ENCODE results near the gene MTX2.

MTX2 gene

GRCh38 chr2:176269319-176270099 is at the start of gene MTX2:
Gene MTX2 (plus strand): TSS chr2:176269442. CDS start chr2:176269630, 188 bp downstream.
- peak within 1 kb of the TSS; percentile 62 to 87 (median 82) for H3K4me3 ChIP-seq
- H3K4me1 ChIP-seq = peaks cover 7 to 13% (median 10%) of the 10 kb centered on the region in 10 experiments; a peak in 16 of 20 replicates
- peak within 1 kb of the TSS; percentile 77 to 92 (median 88) for H3K4me2 ChIP-seq
- peak within 1 kb of the TSS; percentile 85 to 94 (median 87) for H3K9ac ChIP-seq
- TF ChIP-seq Cebpa-rat (IDR thresholded peaks at IDR 0.05) = no peak
- H3K27me3 ChIP-seq = no peaks in the 10 kb centered on the region
- peaks cover 0 to 4% (median 0%) of the 10 kb centered on the region in 11 experiments; a peak in 2 of 22 replicates for H3K9me3 ChIP-seq (replicated peaks in 1 of 11)
- H3K27ac ChIP-seq = peak within 1 kb of the TSS; percentile 78 to 92 (median 88)
- peaks cover 0 to 18% (median 3%) of the 10 kb centered on the region in 11 experiments; a peak in 10 of 22 replicates for H4K20me1 ChIP-seq
- peaks cover 0 to 4% (median 0%) of the 10 kb centered on the region in 11 experiments; a peak in 6 of 22 replicates for H3K36me3 ChIP-seq

GRCh38 chr2:176227874-176228273 is 41.4 kb upstream of the MTX2 start:
- Histone ChIP-seq H3K9me3 (replicated peaks in 1 of 11) (no peaks in the 10 kb centered on the region; a peak in 1 of 22 replicates), H3K27me3 (no peaks in the 10 kb centered on the region), H3K4me1 (0 out of 20 replicates have a peak, but pooled peaks cover 0 to 7% (median 0%) of the 10 kb centered on the region in 10 experiments), H3K4me2 (no peak overlapping the region), H3K36me3 (no peaks in the 10 kb centered on the region), H3K4me3 (no peak overlapping the region), H3K27ac (no peak overlapping the region), H4K20me1 (no peaks in the 10 kb centered on the region), H3K9ac (no peak overlapping the region)
- TF ChIP-seq Cebpa-rat (IDR thresholded peaks at IDR 0.05) = no peak

- H3K9ac ChIP-seq = no peak overlapping the region
- no peak for TF ChIP-seq Cebpa-rat (IDR thresholded peaks at IDR 0.05)
- H4K20me1 ChIP-seq = no peaks in the 10 kb centered on the region
- H3K36me3 ChIP-seq = no peaks in the 10 kb centered on the region
- no peak overlapping the region for H3K4me3 ChIP-seq
- H3K27me3 ChIP-seq = no peaks in the 10 kb centered on the region
- no peak overlapping the region for H3K4me2 ChIP-seq
- H3K9me3 ChIP-seq (replicated peaks in 1 of 11) = no peaks in the 10 kb centered on the region
- H3K27ac ChIP-seq = no peak overlapping the region
- H3K4me1 ChIP-seq = no peaks in the 10 kb centered on the region
Measured at GRCh38 chr2:176234156-176234555, 35.1 kb upstream of the MTX2 start.

- no peaks in the 10 kb centered on the region for H3K27me3 ChIP-seq
- H3K36me3 ChIP-seq = no peaks in the 10 kb centered on the region
- no peak for TF ChIP-seq Cebpa-rat (IDR thresholded peaks at IDR 0.05)
- H3K4me3 ChIP-seq = no peak overlapping the region
- H3K4me1 ChIP-seq = no peaks in the 10 kb centered on the region
- no peaks in the 10 kb centered on the region for H3K9me3 ChIP-seq (replicated peaks in 1 of 11)
- H3K27ac ChIP-seq = no peak overlapping the region
- no peak overlapping the region for H3K4me2 ChIP-seq
- H4K20me1 ChIP-seq = no peaks in the 10 kb centered on the region
- H3K9ac ChIP-seq = no peak overlapping the region
Measured at GRCh38 chr2:176234940-176235339, 34.3 kb upstream of the MTX2 start.

GRCh38 chr2:176237456-176237855 is 31.8 kb upstream of the MTX2 start:
- H3K4me3 ChIP-seq = no peak overlapping the region
- no peaks in the 10 kb centered on the region for H3K27me3 ChIP-seq
- H3K4me2 ChIP-seq = no peak overlapping the region
- no peak overlapping the region for H3K27ac ChIP-seq
- no peaks in the 10 kb centered on the region for H3K36me3 ChIP-seq
- no peak overlapping the region for H3K9ac ChIP-seq
- H4K20me1 ChIP-seq = no peaks in the 10 kb centered on the region
- TF ChIP-seq Cebpa-rat (IDR thresholded peaks at IDR 0.05) = no peak
- H3K4me1 ChIP-seq = no peaks in the 10 kb centered on the region
- H3K9me3 ChIP-seq (replicated peaks in 1 of 11) = no peaks in the 10 kb centered on the region

- H3K9ac ChIP-seq = no peak overlapping the region
- no peaks in the 10 kb centered on the region for H3K9me3 ChIP-seq (replicated peaks in 1 of 11)
- TF ChIP-seq Cebpa-rat (IDR thresholded peaks at IDR 0.05) = no peak
- H3K4me2 ChIP-seq = no peak overlapping the region
- H3K4me3 ChIP-seq = no peak overlapping the region
- H3K4me1 ChIP-seq = no peaks in the 10 kb centered on the region
- H3K27me3 ChIP-seq = no peaks in the 10 kb centered on the region
- H4K20me1 ChIP-seq = no peaks in the 10 kb centered on the region
- no peaks in the 10 kb centered on the region for H3K36me3 ChIP-seq
- H3K27ac ChIP-seq = no peak overlapping the region
Measured at GRCh38 chr2:176239031-176239430, 30.2 kb upstream of the MTX2 start.

GRCh38 chr2:176240301-176240700 is 28.9 kb upstream of the MTX2 start:
- TF ChIP-seq Cebpa-rat (IDR thresholded peaks at IDR 0.05) = no peak
- no peaks in the 10 kb centered on the region for H3K9me3 ChIP-seq (replicated peaks in 1 of 11)
- H4K20me1 ChIP-seq = no peaks in the 10 kb centered on the region
- H3K4me2 ChIP-seq = no peak overlapping the region
- H3K4me1 ChIP-seq = no peaks in the 10 kb centered on the region
- H3K4me3 ChIP-seq = no peak overlapping the region
- no peak overlapping the region for H3K9ac ChIP-seq
- no peak overlapping the region for H3K27ac ChIP-seq
- no peaks in the 10 kb centered on the region for H3K36me3 ChIP-seq
- H3K27me3 ChIP-seq = no peaks in the 10 kb centered on the region

- Histone ChIP-seq H3K4me2 (no peak overlapping the region), H3K4me3 (no peak overlapping the region), H3K27me3 (no peaks in the 10 kb centered on the region), H3K9ac (no peak overlapping the region), H4K20me1 (no peaks in the 10 kb centered on the region), H3K4me1 (no peaks in the 10 kb centered on the region), H3K36me3 (no peaks in the 10 kb centered on the region), H3K27ac (no peak overlapping the region), H3K9me3 (replicated peaks in 1 of 11) (no peaks in the 10 kb centered on the region)
- TF ChIP-seq Cebpa-rat (IDR thresholded peaks at IDR 0.05) = no peak
Measured at GRCh38 chr2:176242276-176242675, 27.0 kb upstream of the MTX2 start.

- no peaks in the 10 kb centered on the region for H4K20me1 ChIP-seq
- no peaks in the 10 kb centered on the region for H3K4me1 ChIP-seq
- H3K4me3 ChIP-seq = no peak overlapping the region
- TF ChIP-seq Cebpa-rat (IDR thresholded peaks at IDR 0.05) = no peak
- no peak overlapping the region for H3K4me2 ChIP-seq
- H3K9ac ChIP-seq = no peak overlapping the region
- H3K27me3 ChIP-seq = no peaks in the 10 kb centered on the region
- peaks cover 0 to 12% (median 5%) of the 10 kb centered on the region in 11 experiments; a peak in 7 of 22 replicates for H3K9me3 ChIP-seq (replicated peaks in 1 of 11)
- no peaks in the 10 kb centered on the region for H3K36me3 ChIP-seq
- no peak overlapping the region for H3K27ac ChIP-seq
Measured at GRCh38 chr2:176246331-176246730, 22.9 kb upstream of the MTX2 start.

- TF ChIP-seq Cebpa-rat (IDR thresholded peaks at IDR 0.05) = no peak
- Histone ChIP-seq H3K27me3 (no peaks in the 10 kb centered on the region), H3K9me3 (replicated peaks in 1 of 11) (peaks cover 0 to 12% (median 5%) of the 10 kb centered on the region in 11 experiments; a peak in 8 of 22 replicates), H3K4me1 (no peaks in the 10 kb centered on the region), H3K9ac (no peak overlapping the region), H3K4me3 (no peak overlapping the region), H3K36me3 (no peaks in the 10 kb centered on the region), H3K4me2 (no peak overlapping the region), H3K27ac (no peak overlapping the region), H4K20me1 (no peaks in the 10 kb centered on the region)
Measured at GRCh38 chr2:176247859-176248258, 21.4 kb upstream of the MTX2 start.

Data from BLaER1 treated with 17β-estradiol and CSF1 and Interleukin-3, amounts not matched to agents 10 nM and 100 nM (cell line).